Osteoblast (primary cell): Measurements from ENCODE around the gene EGFR. TPM values are rescaled to one million over a fixed set of nuclear protein-coding genes. Genes with fewer than 3 reads are reported as not detected.

Source experiments
- DNase-seq: peaks from one replicate; pipeline ENCODE4 v3.0.0; 2011; ENCODE audit warnings: low spot score, mixed read lengths; ENCODE audit not compliant: insufficient read length; ENCODE audit errors: missing footprints
- H2AFZ ChIP-seq: 2 replicates; pipeline ENCODE4 v1.6.0; 2011; ENCODE audit warnings: mild to moderate bottlenecking, low read length
- H3K27ac ChIP-seq: 2 replicates; pipeline ENCODE4 v1.5.1; 2011; ENCODE audit warnings: mild to moderate bottlenecking, low read depth, low read length, moderate library complexity
- H3K27me3 ChIP-seq: 2 replicates; pipeline ENCODE4 v1.6.0; 2012; ENCODE audit warnings: mild to moderate bottlenecking, control low read depth, inconsistent platforms, low read length, moderate library complexity; ENCODE audit not compliant: insufficient read depth
- H3K36me3 ChIP-seq: 2 replicates; pipeline ENCODE4 v1.5.1; 2011; ENCODE audit warnings: mild to moderate bottlenecking, low read length, control low read depth, moderate library complexity; ENCODE audit not compliant: insufficient read depth
- H3K4me1 ChIP-seq: 2 replicates; pipeline ENCODE4 v1.5.1; 2011; ENCODE audit warnings: mild to moderate bottlenecking, low read length, control low read depth, moderate library complexity; ENCODE audit not compliant: insufficient read depth
- H3K4me2 ChIP-seq: 2 replicates; pipeline ENCODE4 v1.6.0; 2011; ENCODE audit warnings: mild to moderate bottlenecking, low read length; ENCODE audit not compliant: insufficient read depth
- H3K4me3 ChIP-seq: fragments of 200-600 bp; sonication (generic); 3 replicates; pipeline ENCODE4 v1.5.1; 2012; ENCODE audit warnings: mild to moderate bottlenecking, low read length, inconsistent platforms; ENCODE audit not compliant: insufficient read depth
- H3K79me2 ChIP-seq: 2 replicates; pipeline ENCODE4 v1.6.0; 2012; ENCODE audit warnings: mild to moderate bottlenecking, low read length, control low read depth, inconsistent platforms; ENCODE audit not compliant: insufficient read depth
- H3K9me3 ChIP-seq: 2 replicates; pipeline ENCODE4 v1.5.1; 2011; ENCODE audit warnings: low read depth, low read length, control low read depth
- H4K20me1 ChIP-seq: 2 replicates; pipeline ENCODE4 v1.6.0; 2012; ENCODE audit warnings: mild to moderate bottlenecking, low read length, control low read depth; ENCODE audit not compliant: insufficient read depth
- CTCF ChIP-seq: IDR thresholded peaks from 2 replicates; pipeline ENCODE4 v1.5.1; 2011; ENCODE audit warnings: mild to moderate bottlenecking, low read depth, low read length, moderate library complexity; ENCODE audit errors: extremely low read depth
- total RNA-seq: library from RNA; depleted of rRNA; stranded (reverse); fragments of >200 nt; gene quantifications from 2 replicates; pipeline ENCODE4 v1.2.3, GENCODE V29; 2012

EGFR gene
- total RNA-seq, 1 donor = 104 TPM

GRCh38 chr7:55077561-55078410, 59.0 kb downstream of the EGFR start:
- no peak overlapping the region for H3K4me3 ChIP-seq
- H2AFZ ChIP-seq = no peak overlapping the region
- H3K36me3 ChIP-seq = peaks cover 6% of the 10 kb centered on the region
- H3K27me3 ChIP-seq = no peaks in the 10 kb centered on the region
- no peaks in the 10 kb centered on the region for H3K9me3 ChIP-seq
- H4K20me1 ChIP-seq = no peaks in the 10 kb centered on the region
- no peak overlapping the region for H3K27ac ChIP-seq
- peaks cover 87% of the 10 kb centered on the region for H3K79me2 ChIP-seq
- H3K4me2 ChIP-seq = no peak overlapping the region
- TF ChIP-seq CTCF = no peak
- peaks cover 40% of the 10 kb centered on the region for H3K4me1 ChIP-seq
- no peak for DNase-seq

GRCh38 chr7:55078465-55079372, 59.9 kb downstream of the EGFR start:
- Histone ChIP-seq H3K27ac (no peak overlapping the region), H2AFZ (no peak overlapping the region), H4K20me1 (no peaks in the 10 kb centered on the region), H3K79me2 (peaks cover 93% of the 10 kb centered on the region), H3K4me3 (no peak overlapping the region), H3K4me1 (peaks cover 37% of the 10 kb centered on the region), H3K9me3 (no peaks in the 10 kb centered on the region), H3K36me3 (peaks cover 8% of the 10 kb centered on the region), H3K27me3 (no peaks in the 10 kb centered on the region), H3K4me2 (no peak overlapping the region)
- TF ChIP-seq CTCF = no peak
- no peak for DNase-seq

GRCh38 chr7:55080000-55080623, 61.3 kb downstream of the EGFR start:
- H3K9me3 ChIP-seq = no peaks in the 10 kb centered on the region
- H4K20me1 ChIP-seq = no peaks in the 10 kb centered on the region
- DNase-seq = no peak
- peaks cover 8% of the 10 kb centered on the region for H3K36me3 ChIP-seq
- H3K27ac ChIP-seq = no peak overlapping the region
- no peak overlapping the region for H3K4me2 ChIP-seq
- peaks cover 29% of the 10 kb centered on the region for H3K4me1 ChIP-seq
- H3K27me3 ChIP-seq = no peaks in the 10 kb centered on the region
- peaks cover 97% of the 10 kb centered on the region for H3K79me2 ChIP-seq
- H3K4me3 ChIP-seq = no peak overlapping the region
- no peak for TF ChIP-seq CTCF
- no peak overlapping the region for H2AFZ ChIP-seq
